Measurements from ENCODE around the gene DCLRE1A.
"Not testable (repeated sequence)": the region's sequence is repeated elsewhere in the genome, so short reads cannot be mapped to it uniquely, and the experiment has no call there.

DCLRE1A gene

GRCh38 chr10:113823389-113823788 lies 30.5 kb downstream of the DCLRE1A start:
- DNase-seq (ENCODE audit: low read depth, low spot score) = no peak
- H3K4me3 ChIP-seq (ENCODE audit: low read depth, low read length) = no peak overlapping the region
- no peak for TF ChIP-seq CTCF (IDR thresholded peaks at IDR 0.05; ENCODE audit: low read depth, low read length)
- in situ Hi-C loops (cut with HindIII; ENCODE audit: low sequenced_read_pairs) = no loop called here

- TF ChIP-seq CTCF (IDR thresholded peaks at IDR 0.05; ENCODE audit: low read depth, low read length) = no peak
- in situ Hi-C loops (cut with HindIII; ENCODE audit: low sequenced_read_pairs) = no loop called here
- no peak overlapping the region for H3K4me3 ChIP-seq (ENCODE audit: low read depth, low read length)
- DNase-seq (ENCODE audit: low read depth, low spot score) = no peak
These were observed 31.7 kb downstream of the DCLRE1A start for GRCh38 chr10:113822174-113822573.

GRCh38 chr10:113821306-113821705 lies 32.6 kb downstream of the DCLRE1A start:
- DNase-seq (ENCODE audit: low read depth, low spot score); in situ Hi-C loops (cut with HindIII; ENCODE audit: low sequenced_read_pairs); H3K4me3 ChIP-seq (ENCODE audit: low read depth, low read length): not testable (repeated sequence)

GRCh38 chr10:113820507-113820906 lies 33.4 kb downstream of the DCLRE1A start:
- TF ChIP-seq CTCF (IDR thresholded peaks at IDR 0.05; ENCODE audit: low read depth, low read length) = peak; percentile 25
- DNase-seq (ENCODE audit: low read depth, low spot score) = no peak
- in situ Hi-C loops (cut with HindIII; ENCODE audit: low sequenced_read_pairs) = no loop called here
- H3K4me3 ChIP-seq (ENCODE audit: low read depth, low read length) = no peak overlapping the region

- H3K4me3 ChIP-seq (ENCODE audit: low read depth, low read length) = no peak overlapping the region
- DNase-seq (ENCODE audit: low read depth, low spot score) = no peak
- TF ChIP-seq CTCF (IDR thresholded peaks at IDR 0.05; ENCODE audit: low read depth, low read length) = no peak
- in situ Hi-C loops (cut with HindIII; ENCODE audit: low sequenced_read_pairs) = no loop called here
These were observed 33.9 kb downstream of the DCLRE1A start for GRCh38 chr10:113819989-113820388.

- H3K4me3 ChIP-seq (ENCODE audit: low read depth, low read length); in situ Hi-C loops (cut with HindIII; ENCODE audit: low sequenced_read_pairs); DNase-seq (ENCODE audit: low read depth, low spot score): not testable (repeated sequence)
These were observed 39.2 kb downstream of the DCLRE1A start for GRCh38 chr10:113814700-113815099.

GRCh38 chr10:113808168-113808567 lies 45.7 kb downstream of the DCLRE1A start:
- no peak for TF ChIP-seq CTCF (IDR thresholded peaks at IDR 0.05; ENCODE audit: low read depth, low read length)
- in situ Hi-C loops (cut with HindIII; ENCODE audit: low sequenced_read_pairs) = no loop called here
- no peak overlapping the region for H3K4me3 ChIP-seq (ENCODE audit: low read depth, low read length)
- DNase-seq (ENCODE audit: low read depth, low spot score) = no peak

- in situ Hi-C loops (cut with HindIII; ENCODE audit: low sequenced_read_pairs) = no loop called here
- no peak for DNase-seq (ENCODE audit: low read depth, low spot score)
- no peak overlapping the region for H3K4me3 ChIP-seq (ENCODE audit: low read depth, low read length)
- TF ChIP-seq CTCF (IDR thresholded peaks at IDR 0.05; ENCODE audit: low read depth, low read length) = no peak
These were observed 47.4 kb downstream of the DCLRE1A start for GRCh38 chr10:113806503-113806902.

Data from astrocyte of the spinal cord (primary cell).